Stimulated activated CD8-positive, alpha-beta memory T cell treated with anti-CD3 and anti-CD28 coated beads, Interleukin-12 subunit alpha, Interleukin-12 subunit beta, amount 100 ng/mL, for 24 hours (primary cell): ENCODE measurements around the gene ZZZ3.
"Not testable (repeated sequence)": the region's sequence is repeated elsewhere in the genome, so short reads cannot be mapped to it uniquely, and the experiment has no call there.

ENCODE experiments used
- DNase-seq: peaks from one replicate; pipeline ENCODE4 v3.0.0-alpha.2; 2020; ENCODE audit errors: extremely low read depth

Gene ZZZ3

DNA sequence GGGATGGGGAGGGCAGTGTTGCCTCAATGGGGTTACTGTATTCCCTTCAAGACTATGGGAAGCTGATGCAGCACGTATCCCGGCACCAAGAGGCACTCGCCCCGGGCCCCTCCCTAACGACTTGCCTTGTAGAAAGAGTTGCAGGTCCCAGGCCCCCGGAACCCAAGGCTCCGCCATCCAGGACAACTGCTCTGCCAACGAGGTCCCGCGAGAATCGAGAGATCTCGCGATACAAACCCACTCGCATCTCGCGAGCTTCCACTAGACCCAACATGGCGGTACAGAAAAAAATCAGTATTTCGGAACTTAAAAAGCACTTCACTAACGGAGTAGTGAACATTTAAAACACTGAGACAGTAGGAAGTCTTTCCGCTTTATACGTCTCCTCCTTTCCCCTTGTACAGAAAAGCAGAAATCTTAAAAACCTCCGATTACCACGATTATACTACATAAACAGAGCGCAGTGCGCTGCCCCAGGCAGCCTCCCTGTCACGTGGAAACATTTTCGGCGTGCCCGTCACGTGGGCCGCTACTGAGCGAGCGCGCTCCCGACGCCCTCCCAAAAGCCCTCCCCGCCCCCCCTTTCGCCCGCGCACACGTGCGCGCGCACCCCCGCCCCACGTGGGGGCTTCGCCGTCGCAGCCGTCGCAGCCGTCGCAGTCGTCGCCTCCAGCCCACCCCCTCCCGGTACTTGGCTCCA is at the start of gene ZZZ3:
TSS of gene ZZZ3 (minus strand) at position 199 of the 700 bp plus-strand sequence. CDS start 49,304 bp downstream, outside the sequence.
- DNase-seq = peak; percentile 61

DNA sequence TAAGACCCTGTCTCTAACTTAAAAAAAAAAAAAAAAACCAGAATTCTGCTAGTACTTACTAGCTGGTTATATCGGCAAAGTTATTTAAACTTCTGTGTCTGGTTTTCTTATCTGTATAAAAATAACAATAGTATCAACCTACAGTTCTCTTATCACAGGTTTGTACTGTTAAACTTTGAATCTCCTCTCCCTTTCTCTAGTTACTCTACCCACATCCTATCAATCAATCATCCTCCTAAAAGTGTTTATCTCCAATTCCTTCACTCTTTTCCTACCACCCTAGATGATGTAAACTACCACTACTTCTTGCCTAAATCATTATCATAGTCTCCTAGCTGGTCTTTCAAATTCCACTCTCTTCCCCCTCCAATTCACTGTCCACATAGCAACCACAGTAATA is 49.6 kb upstream of the ZZZ3 start:
- DNase-seq = no peak

DNA sequence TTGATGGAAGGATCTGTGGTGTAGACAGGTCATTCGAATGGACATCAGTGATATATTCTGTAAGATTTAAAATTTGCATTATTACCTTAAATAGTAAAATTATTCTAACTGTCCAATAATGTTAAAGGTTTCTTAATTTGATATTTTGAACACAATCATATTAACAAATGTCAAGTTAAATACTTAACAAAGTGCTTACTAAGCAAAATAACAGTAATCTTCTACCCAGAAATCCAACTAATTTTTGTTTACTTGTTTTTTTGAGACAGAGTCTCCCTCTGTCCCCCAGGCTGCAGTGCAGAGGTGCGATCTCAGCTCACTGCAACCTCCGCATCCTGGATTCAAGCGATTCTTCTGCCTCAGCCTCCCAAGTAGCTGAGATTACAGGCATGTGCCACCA is 43.2 kb upstream of the ZZZ3 start:
- DNase-seq = no peak

DNA sequence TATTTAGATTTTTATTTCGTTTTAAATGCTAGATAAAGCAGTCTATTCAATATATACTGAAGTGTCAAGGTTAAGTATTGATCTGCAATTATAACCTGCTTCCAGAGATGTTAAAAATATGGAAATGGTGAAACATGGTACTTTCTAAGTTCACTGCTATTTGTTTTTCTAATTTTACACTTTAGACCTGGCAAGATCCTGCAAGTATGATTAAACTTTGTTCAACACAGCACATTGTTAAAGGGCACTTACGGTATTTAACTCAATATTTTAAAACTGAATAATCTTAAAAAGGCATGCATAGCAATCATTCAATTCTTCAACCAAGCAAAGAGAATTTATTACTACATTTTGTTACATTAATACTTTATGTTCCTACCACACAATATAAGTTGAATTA is 35.7 kb upstream of the ZZZ3 start:
- no peak for DNase-seq

DNA sequence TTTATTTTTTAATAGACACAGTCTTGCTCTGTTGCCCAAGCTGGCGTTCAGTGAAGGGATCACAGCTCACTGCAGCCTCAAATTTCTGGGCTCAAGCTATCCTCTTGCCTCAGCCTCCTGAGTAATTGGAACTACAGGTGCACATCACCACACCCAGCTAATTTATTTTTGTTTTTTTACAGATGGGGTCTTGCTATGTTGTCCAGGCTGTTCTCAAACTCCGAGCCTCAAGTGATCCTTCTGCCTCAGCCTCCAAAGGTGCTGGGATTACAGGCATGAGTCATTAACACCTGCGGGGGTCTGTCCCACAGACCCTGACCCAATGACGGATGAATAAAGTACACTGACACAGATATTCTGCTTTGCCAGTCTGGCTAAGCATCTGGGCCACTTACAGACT is 33.6 kb upstream of the ZZZ3 start:
- DNase-seq = no peak

DNA sequence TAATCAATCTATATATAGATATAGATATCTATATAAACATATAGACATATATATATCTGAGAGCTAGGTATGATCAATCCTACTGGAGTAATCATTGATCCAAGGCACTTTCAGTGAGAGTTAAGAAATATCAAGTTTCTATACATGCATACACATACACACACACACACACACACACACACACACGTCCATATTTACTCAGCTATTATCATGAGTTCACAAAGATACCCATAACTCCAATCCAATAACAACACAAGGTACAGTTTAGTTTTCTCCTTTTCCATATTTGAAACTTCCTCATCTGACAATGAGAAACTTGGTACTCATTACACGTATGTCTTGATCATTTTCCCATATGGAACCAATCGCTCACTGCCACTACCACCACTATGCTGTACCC is 27.3 kb upstream of the ZZZ3 start:
- DNase-seq = no peak

DNA sequence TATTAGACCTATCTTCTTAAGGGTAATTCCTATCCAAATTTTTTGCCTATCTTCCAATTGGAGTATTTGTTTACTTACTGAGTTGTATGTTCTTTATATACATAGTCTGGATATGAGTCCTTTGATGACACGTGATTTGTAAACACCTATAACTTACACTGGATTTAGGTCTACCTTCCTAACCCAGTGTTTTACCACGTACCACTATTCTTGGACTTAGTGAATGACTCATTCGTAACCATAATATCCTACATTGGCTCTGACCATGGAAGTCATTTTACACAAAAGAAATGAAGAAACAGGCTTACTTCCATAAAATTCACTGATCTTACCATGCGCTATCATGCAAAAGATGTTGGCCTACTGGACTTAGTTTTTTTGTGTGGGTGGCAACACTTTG is 23.9 kb upstream of the ZZZ3 start:
- no peak for DNase-seq

DNA sequence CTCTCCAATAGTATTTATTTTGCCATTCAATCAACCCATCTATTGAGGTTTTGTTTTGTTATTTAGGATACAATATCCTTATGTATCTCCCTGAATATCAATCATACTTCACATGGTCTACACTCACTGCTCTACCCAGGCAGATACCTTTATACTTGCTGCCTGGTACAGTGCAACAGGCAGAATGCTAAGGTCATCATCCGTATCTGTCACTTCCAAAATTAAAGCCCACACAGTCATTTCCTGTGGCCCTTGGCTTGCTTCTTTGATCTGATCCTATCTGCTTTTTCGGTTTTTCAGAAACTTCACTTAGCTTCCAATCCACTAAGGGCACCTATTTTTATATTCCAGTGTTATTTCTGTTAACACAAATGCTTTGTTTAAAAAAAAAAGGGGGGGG is 22.3 kb upstream of the ZZZ3 start:
- DNase-seq = no peak

DNA sequence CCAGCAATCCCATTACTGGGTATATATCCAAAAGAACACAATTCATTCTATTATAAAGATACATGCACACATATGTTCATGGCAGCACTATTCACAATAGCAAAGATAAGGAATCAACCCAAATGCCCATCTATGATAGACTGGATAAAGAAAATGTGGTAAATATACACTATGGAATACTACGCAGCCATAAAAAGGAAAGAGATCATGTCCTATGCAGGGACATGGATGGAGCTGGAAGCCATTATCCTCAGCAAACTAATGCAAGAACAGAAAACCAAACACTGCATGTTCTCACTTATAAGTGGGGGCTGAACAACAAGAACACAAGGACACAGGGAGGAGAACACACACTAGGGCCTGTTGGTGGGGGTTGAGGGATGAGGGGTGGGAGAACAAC is 17.2 kb upstream of the ZZZ3 start:
- DNase-seq = not testable (repeated sequence)

DNA sequence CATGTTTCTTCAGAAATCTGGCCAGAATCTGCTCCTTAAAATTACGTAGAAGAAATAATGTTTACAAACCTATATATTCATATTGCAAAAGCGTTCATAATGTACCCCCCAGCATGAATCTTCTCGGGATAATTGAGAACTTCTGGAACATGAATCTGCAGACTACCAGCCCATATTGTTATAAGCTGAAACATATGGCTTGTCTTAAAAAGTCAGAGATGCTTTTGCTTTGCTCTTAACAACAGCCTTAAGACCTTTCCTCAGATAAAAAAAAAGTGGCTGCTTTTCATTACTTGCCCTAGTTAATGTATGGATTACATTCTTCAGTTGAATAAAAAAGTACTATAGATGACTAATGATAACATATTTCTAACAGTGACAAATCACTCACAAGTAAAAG is 15.0 kb upstream of the ZZZ3 start:
- no peak for DNase-seq

DNA sequence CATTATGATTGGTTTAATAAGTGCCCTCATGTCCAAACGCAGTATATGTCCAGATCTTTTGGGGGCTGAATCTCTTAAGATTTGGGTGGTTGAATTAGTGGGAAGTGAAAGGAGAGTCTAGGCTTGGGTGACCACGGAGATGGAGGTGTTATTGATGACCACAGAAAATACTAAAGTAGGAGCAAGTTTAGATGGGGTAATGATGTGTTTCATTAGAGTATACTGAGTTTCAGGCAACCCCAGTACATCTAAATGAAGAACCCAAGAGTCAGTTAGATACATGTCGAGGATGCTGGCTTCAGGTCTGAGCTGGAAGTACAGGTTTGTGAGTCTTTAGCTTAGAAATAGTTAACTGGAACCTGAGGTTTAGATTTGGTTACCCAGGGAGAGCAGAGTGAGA is 6.5 kb upstream of the ZZZ3 start:
- DNase-seq = no peak

DNA sequence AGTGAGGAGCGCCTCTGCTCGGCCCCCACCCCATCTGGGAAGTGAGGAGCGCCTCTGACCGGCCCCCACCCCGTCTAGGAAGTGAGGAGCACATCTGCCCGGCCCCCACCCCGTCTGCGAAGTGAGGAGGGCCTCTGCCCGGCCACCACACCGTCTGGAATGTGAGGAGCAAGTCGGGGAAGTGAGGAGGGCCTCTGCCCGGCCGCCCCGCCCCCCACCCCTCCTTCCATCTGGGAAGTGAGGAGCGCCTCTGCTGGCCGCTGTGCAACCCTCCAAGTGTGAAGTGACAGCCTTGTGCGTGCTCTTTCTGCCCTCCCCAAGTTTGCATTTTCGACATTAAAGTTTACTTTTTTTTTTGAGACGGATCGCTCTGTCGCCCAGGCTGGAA is 5.1 kb upstream of the ZZZ3 start:
- no peak for DNase-seq

DNA sequence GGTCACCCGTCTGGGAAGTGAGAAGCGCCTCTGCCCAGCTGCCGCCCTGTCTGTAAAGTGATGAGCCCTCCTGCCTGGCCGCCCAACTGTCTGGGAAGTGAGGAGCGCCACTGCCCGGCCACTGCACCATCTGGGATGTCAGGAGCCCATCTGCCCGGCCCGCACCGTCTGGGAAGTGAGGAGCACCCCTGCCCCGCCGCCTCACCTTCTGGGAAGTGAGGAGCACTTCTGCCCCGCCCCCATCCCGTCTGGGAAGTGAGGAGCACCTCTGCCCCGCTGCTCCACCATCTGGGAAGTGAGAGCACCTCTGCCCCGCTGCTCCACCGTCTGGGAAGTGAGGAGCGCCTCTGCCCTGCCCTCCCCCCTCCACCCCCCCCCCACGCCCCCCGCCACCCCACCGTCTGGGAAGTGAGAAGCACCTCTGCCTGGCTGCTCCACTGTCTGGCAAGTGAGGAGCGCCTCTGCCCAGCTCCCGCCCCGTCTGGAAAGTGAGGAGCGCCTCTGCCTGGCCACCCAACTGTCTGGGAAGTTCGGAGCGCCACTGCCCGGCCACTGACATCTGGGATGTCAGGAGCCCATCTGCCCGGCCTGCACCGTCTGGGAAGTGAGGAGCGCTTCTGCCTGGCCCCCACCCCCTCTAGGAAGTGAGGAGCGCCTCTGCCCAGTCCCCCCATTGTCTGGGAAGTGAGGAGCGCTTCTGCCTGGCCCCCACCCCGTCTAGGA is 4.5 kb upstream of the ZZZ3 start:
- no peak for DNase-seq

DNA sequence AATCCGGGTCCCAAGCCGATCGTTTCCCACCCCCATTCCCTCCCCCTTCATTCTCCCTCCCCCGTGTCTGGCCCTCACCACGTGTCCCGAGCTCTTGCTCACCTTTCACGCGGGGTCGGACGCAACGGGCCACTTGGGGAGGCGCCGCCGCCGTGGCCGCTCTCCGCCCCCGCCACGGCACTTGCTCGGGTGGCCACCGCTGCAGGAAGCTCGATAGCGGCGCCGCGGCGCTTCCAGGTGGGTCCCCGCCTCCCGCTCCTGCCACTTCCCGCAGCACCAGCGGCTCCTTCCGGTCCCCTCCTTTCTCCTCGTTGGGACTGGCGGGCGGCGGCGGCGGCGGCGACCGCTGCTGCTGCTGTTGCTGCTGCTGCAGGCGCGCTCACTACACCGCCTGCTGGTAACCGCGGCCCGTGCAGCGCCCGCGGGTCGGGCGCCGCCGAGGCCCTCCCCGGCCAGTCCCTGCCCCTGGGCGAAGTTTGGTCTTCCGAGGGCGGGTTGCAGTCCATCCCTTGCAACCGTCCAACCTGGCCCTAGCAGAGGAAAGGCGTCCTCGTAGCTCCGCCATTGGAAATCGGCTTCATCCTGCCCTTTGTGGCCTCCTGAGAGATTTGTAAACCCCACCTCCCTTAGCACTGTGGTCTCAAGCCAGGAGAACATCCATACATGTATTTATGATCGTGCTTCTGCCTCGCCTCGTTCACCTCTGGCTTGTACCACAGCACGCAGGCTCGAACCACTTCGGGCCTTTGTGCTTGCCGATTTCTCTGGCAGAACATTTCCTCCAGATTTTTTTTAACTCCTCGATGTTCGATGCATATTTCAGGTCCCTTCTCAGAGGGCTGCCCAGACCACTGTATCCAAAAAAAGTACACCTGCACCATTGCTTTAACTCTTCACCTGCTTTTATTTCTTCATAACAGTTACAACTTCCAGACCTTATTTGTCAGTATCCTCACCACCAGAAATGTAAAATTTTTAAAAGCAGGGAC is 996 bp upstream of the ZZZ3 start:
- peak; percentile 83 for DNase-seq

DNA sequence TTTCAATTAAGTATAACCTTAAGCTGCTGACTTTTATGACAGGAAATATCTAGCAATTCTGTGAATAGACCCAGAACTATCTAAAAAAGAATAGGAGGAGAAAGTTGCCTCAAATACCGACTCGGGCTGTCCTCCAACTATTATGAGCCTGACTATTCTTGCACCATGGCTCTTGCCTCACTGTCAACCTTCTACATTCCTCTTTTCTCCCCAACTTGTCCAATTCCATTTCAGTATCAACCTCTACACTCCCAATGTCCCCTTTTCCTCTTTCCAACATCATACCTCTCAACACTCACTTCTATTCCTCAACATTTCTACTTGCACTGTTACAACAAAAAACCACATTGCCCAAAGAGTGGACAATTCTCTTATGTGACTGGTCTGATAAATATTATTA is 2.3 kb downstream of the ZZZ3 start:
- no peak for DNase-seq

DNA sequence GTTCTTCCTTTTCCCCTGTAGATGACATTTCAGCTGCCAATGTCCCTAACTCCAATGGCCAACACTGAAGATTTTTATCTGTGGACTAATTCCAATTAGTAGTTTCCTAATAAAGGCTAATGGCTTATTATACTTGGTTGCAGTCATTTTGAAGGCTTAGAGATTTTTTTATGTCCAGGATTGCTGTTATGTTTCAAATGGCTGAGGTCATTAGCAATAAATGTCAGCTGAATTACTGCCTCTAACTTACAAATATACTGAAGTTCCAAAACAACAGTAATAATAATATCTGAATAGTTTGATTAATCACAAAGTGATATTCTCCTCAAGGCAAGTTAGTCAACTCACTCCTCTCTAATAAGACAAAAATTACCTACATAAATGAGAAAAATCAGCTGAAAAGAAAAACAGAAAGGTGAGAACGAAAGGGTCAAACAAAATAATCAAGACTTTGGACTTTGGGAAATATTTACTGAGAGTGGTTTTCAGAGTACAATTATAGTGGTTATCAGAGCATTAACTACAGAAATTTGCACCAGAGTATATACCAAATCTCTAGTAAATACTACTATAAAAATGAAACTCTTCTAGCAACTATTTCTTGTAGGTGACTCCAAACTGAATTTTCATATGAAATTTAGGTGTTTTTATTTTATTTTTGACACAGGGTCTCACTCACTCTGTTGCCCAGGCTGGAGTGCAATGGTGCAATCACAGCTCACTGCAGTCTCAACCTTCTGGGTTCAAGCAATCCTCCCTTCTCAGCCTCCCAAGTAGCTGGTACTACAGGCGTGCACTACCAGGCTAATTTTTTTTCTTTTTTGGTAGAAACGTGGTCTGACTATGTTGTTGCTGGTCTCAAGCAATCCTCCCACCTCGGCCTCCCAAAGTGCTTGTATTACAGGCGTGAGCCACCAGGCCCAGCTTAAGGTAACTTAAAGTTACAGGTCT is 3.5 kb downstream of the ZZZ3 start:
- DNase-seq = no peak

DNA sequence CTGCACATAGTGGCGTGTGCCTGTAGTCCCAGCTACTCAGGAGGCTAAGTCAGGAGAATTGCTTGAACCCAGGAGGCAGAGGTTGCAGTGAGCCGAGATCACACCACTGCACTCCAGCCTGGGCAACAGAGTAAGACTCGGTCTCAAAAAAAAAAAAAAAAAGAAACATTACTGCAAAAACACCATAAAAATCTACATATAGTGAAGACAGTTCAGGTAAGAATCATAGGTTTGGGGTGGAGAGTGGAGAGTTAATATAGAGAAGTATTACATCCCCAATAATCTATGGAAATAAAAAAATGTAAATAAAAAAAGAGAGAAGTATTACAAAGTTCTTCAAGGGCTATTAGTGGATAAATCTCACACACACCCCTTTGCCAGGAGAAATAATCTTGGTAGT is 7.7 kb downstream of the ZZZ3 start:
- not testable (repeated sequence) for DNase-seq

DNA sequence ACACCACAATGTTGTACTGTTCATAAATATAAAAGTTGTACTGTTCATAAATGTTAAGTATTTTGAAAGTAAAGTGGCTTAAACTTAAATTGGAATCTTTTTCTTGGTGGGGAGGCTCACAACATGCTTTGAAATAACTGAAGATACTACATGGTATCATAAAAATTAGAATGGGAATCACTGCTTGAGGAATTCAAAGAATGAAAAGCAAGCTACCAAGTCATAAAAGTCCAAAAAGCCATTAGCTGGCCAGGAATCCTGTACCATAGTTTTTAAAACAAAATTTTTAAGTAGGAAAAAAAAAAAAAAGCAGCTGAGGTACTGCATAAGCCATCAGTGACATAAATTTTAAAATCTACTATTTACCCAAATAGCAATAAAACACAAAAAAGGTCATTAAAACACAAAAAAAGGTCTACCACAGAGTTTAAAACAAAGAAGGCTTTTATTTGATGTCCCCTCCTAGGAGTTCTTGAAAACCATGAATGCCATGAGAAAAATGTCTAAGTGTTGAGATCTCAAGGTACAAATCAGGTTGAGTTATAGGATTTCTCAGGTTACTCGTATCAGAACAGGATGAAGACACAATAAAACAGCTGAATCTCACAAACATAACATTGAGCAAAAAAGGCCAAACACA is 8.6 kb downstream of the ZZZ3 start:
- no peak for DNase-seq

DNA sequence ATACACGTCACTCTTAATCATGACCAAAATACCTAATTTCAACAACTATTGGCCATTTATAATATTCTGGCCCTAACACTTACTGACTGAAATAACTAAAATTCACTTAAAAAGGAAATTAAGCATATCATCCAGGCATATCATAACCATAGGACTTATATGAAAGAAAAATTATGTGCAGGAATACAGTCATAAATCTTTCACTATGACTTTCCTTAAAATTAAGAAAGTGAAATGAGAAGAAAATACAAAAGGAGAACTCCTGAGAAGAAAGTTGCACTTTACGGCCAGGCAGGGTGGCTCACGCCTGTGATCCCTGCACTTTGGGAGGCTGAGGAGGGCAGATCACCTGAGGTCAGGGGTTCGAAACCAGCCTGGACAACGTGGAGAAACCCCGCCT is 9.4 kb downstream of the ZZZ3 start:
- DNase-seq = no peak

DNA sequence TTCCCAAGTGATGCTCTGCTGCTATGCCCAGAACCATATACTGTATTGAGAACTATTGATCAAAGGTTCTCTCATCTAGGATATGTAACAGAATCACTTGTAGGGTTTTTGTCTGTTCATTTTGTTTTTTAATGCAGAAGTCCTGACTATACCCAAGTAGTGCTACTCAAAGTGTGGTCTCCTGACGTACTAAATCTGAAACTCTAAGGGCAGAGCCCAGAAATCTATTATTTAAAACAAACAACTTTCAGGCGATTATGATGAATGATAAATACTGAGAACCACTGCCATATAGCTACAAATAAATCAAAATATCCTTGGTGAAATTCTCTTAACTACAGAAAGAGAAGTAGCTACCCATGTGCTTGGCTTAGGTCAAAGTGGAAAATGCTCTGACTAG is 10.1 kb downstream of the ZZZ3 start:
- DNase-seq = no peak

DNA sequence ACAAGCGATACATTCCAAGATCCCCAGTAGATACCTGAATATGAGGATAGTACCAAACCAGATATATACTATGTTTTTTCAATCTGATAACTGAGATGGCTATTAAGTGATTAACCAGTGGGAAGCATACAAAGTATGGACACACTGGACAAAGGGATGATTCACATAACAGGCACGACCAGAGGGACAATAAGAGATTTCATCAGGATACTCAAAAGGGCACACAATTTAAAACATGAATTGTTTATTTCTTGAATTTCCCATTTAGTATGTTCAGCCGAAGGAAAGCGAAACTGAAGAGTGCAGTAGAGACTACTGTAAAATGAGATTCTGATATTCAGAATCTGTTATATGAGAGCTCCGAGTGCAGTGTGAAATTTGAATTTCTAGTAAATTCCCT is 10.6 kb downstream of the ZZZ3 start:
- no peak for DNase-seq
